Measurements from ENCODE around the gene GRID2. TPM values are rescaled to one million over a fixed set of nuclear protein-coding genes. Genes with fewer than 3 reads are reported as not detected.

GRID2 gene
- total RNA-seq, 2 donors from 2014 or later = 0.16 TPM; not detected in 1

DNA sequence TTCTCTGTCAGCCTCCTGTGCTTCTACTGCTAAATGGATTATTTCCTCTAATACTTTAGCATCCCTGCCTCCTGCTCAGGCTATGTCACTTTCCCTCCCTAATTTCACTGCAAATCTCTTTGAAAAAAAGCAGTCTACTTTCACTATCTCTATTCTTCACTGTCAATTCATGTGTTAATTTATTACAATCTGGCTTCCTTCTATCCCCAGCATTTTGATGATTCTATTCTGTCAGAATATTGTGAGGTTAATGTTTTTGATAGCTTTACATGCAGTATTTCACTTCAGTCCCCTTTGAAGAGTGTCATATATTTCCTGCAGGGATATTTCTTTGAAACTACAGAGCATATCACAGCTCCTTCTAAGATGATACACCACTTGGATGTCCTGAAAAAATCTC is 203.2 kb downstream of the GRID2 start:
- no peaks in the 10 kb centered on the region for H3K9me3 ChIP-seq
- H3K36me3 ChIP-seq = no peaks in the 10 kb centered on the region
- H3K4me1 ChIP-seq = no peaks in the 10 kb centered on the region
- no peak overlapping the region for H3K4me3 ChIP-seq
- no peak for DNase-seq (ENCODE audit: low spot score)
- H3K27me3 ChIP-seq = no peaks in the 10 kb centered on the region
- no peak overlapping the region for H3K27ac ChIP-seq
- TF ChIP-seq CTCF (IDR thresholded peaks at IDR 0.05) = no peak

- no peaks in the 10 kb centered on the region for H3K27me3 ChIP-seq
- H3K4me3 ChIP-seq = no peak overlapping the region
- TF ChIP-seq CTCF (IDR thresholded peaks at IDR 0.05) = no peak
- no peaks in the 10 kb centered on the region for H3K9me3 ChIP-seq
- no peaks in the 10 kb centered on the region for H3K4me1 ChIP-seq
- H3K36me3 ChIP-seq = no peaks in the 10 kb centered on the region
- no peak overlapping the region for H3K27ac ChIP-seq
- no peak for DNase-seq (ENCODE audit: low spot score)
These were observed 210.9 kb downstream of the GRID2 start for GRCh38 chr4:92514627-92515026.

DNA sequence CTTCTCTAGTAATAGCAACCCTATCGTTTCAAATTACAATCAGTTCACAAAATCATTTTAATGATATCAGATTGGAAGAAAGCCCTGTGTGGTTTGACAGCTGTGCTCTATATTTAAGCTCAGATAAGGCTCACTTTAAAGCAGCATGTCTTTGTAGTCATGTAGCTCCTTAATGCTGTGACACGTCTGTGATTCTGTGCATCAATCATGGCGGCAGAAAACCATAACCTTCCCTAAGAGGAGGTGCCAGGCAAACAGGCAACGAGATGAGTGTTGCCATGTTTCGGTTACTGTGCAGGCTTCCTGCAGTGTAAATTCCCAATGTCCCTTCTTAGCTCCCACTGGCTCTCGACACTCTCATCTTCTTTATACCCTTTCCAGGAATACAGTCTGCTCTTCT is 212.7 kb downstream of the GRID2 start:
- H3K4me3 ChIP-seq = no peak overlapping the region

DNA sequence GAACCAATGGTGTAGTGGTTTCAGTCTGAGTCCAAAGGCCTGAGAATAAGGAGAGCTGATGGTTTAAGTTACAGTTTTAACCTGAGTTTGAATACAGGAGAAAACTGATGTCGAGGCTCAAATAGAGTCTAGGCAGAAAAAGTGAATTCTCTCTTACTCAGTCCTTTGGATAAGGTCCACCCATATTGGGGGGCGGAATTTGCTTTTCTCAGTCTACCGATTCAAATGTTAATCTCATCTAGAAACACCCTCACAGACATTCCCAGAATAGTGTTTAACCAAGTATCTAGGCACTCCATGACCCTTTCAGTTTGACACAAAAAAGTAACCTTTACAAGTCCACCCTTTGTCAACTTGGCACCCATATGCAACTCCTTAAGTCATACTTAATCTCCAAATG is 216.0 kb downstream of the GRID2 start:
- no peak for DNase-seq (ENCODE audit: low spot score)
- no peaks in the 10 kb centered on the region for H3K36me3 ChIP-seq
- no peaks in the 10 kb centered on the region for H3K27me3 ChIP-seq
- TF ChIP-seq CTCF (IDR thresholded peaks at IDR 0.05) = no peak
- no peaks in the 10 kb centered on the region for H3K4me1 ChIP-seq
- H3K9me3 ChIP-seq = no peaks in the 10 kb centered on the region
- no peak overlapping the region for H3K27ac ChIP-seq
- H3K4me3 ChIP-seq = no peak overlapping the region

More for the DNA sequence above, 212.7 kb downstream of the GRID2 start:
- no peaks in the 10 kb centered on the region for H3K9me3 ChIP-seq
- no peaks in the 10 kb centered on the region for H3K36me3 ChIP-seq
- no peaks in the 10 kb centered on the region for H3K4me1 ChIP-seq
- no peak for DNase-seq (ENCODE audit: low spot score)
- no peaks in the 10 kb centered on the region for H3K27me3 ChIP-seq
- TF ChIP-seq CTCF (IDR thresholded peaks at IDR 0.05) = no peak
- no peak overlapping the region for H3K27ac ChIP-seq

DNA sequence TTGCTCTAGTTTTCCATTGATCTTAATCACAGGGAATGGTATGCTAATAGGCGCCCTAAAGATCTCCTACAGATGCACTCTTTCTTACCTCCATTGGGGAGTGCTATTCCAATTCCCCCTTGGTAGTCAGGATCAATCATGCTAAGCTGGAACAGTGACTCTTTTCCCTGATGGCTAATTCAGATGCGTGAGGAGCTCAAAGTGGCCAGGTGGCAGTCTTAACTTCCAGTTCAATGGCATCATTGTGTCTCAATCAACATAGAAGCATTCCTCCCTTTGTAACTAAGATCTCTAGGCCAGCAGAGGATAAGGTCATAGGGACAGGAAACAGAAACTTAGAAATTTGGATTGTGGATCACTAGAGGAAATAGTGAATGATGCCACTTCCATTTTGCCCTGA is 216.8 kb downstream of the GRID2 start:
- Histone ChIP-seq H3K27ac (no peak overlapping the region), H3K4me1 (no peaks in the 10 kb centered on the region), H3K4me3 (no peak overlapping the region), H3K9me3 (no peaks in the 10 kb centered on the region), H3K36me3 (no peaks in the 10 kb centered on the region), H3K27me3 (no peaks in the 10 kb centered on the region)
- TF ChIP-seq CTCF (IDR thresholded peaks at IDR 0.05) = no peak
- DNase-seq (ENCODE audit: low spot score) = no peak

GRCh38 chr4:92521941-92522340 is 218.2 kb downstream of the GRID2 start:
- no peak overlapping the region for H3K4me3 ChIP-seq
- TF ChIP-seq CTCF (IDR thresholded peaks at IDR 0.05) = no peak
- DNase-seq (ENCODE audit: low spot score) = no peak
- no peaks in the 10 kb centered on the region for H3K27me3 ChIP-seq
- no peak overlapping the region for H3K27ac ChIP-seq
- no peaks in the 10 kb centered on the region for H3K9me3 ChIP-seq
- H3K4me1 ChIP-seq = no peaks in the 10 kb centered on the region
- no peaks in the 10 kb centered on the region for H3K36me3 ChIP-seq
